Stomach (tissue), 9 donors: ENCODE measurements around the gene ZYX. TPM values are rescaled to one million over a fixed set of nuclear protein-coding genes. Genes with fewer than 3 reads are reported as not detected.

Experiments used
- DNase-seq, 2 donors: peaks; one replicate each; pipeline versions ENCODE4 v3.0.0 to v3.0.0-alpha.2; 2013 to 2019
- H3K27ac ChIP-seq, 5 donors: fragments of 200-600 bp in 4 of 5; sonication (generic) in 4 of 5; one replicate each; pipeline ENCODE4 v1.5.1; 2013 to 2019; ENCODE audit warnings: mild to moderate bottlenecking in 1 of 5, moderate library complexity in 1 of 5
- H3K27me3 ChIP-seq, 3 donors: fragments of 200-600 bp; sonication (generic); one replicate each; pipeline ENCODE4 v1.5.1; 2017 to 2019; ENCODE audit warnings: mixed run types in 1 of 3
- H3K36me3 ChIP-seq, 4 donors: fragments of 200-600 bp; sonication (generic); 1 replicate in 3 of 4; 2 replicates in 1 of 4; pipeline ENCODE4 v1.5.1; 2016 to 2019
- H3K4me1 ChIP-seq, 4 donors: fragments of 200-600 bp; sonication (generic); one replicate each; pipeline ENCODE4 v1.5.1; 2016 to 2019
- H3K4me3 ChIP-seq, 4 donors: fragments of 200-600 bp; sonication (generic) in 3 of 4; one replicate each; pipeline ENCODE4 v1.5.1; 2016 to 2019; ENCODE audit warnings: mild to moderate bottlenecking in 1 of 4
- H3K9me3 ChIP-seq, 4 donors: fragments of 200-600 bp; sonication (generic); one replicate each; pipeline ENCODE4 v1.5.1; 2016 to 2019
- CTCF ChIP-seq, 7 experiments: fragments of 450-650 bp in 4 of 7; fragments of 200-600 bp in 3 of 7; sonication (generic) in 3 of 7; IDR thresholded peaks; one replicate each; pipeline ENCODE4 v1.5.1; 2016 to 2019; ENCODE audit warnings: antibody characterized with exemption in 7 of 7, control low read depth in 2 of 7, mild to moderate bottlenecking in 1 of 7
- EP300 ChIP-seq: sonication (generic); formaldehyde crosslinking; IDR thresholded peaks from one replicate; pipeline ENCODE4 v1.6.1; 2017; ENCODE audit warnings: antibody characterized with exemption
- POLR2A ChIP-seq, 4 donors: fragments of 450-650 bp; IDR thresholded peaks; one replicate each; pipeline ENCODE4 v1.6.1; 2016; ENCODE audit warnings: antibody characterized with exemption in 4 of 4, control low read depth in 2 of 4, mild to moderate bottlenecking in 1 of 4, moderate library complexity in 1 of 4
- POLR2AphosphoS5 ChIP-seq, 3 donors: sonication (generic); formaldehyde crosslinking; IDR thresholded peaks; one replicate each; pipeline ENCODE4 v1.6.1; 2016; ENCODE audit warnings: antibody characterized with exemption in 3 of 3
- WGBS, 5 donors: extraction: QIAGEN DNeasy Blood & Tissue Kit in 3 of 5; methylation state at CpG; one replicate each; pipeline versions ENCODE4 v1.1.5 to v1.1.7; 2013 to 2018; 5-methylcytosine and 5-hydroxymethylcytosine counted together
- intact Hi-C: fragments of 100-400 bp; cut with DNase I; formaldehyde crosslinking; loops from one replicate; pipeline ENCODE4 v1.15.1; 2023; ENCODE audit warnings: low total_unique reads
- polyA plus RNA-seq, 3 donors: library from polyadenylated mRNA; stranded (reverse); fragments of 200-250 nt; gene quantifications; one replicate each; pipeline ENCODE4 v1.2.3, GENCODE V29; 2013
- total RNA-seq, 5 donors: library from RNA; depleted of rRNA; stranded (reverse); fragments of >200 nt; gene quantifications; one replicate each; pipeline versions ENCODE4 v1.1.0 to v1.2.3, GENCODE V29; 2014 to 2016
- donor health status: healthy with polysubstance abuse.
- donor health status: Bipolar disorder and iron deficiency.
- donor health status: healthy.

Gene ZYX
- total and polyA plus RNA-seq, 8 donors, result 20.6 to 102 (median 73.7) TPM

- no peak for TF ChIP-seq CTCF (IDR thresholded peaks at IDR 0.05)
- no peak for TF ChIP-seq POLR2AphosphoS5 (IDR thresholded peaks at IDR 0.05)
- no peak for TF ChIP-seq POLR2A (IDR thresholded peaks at IDR 0.05)
- no peak for TF ChIP-seq EP300
- no peak overlapping the region for H3K4me3 ChIP-seq
- DNase-seq, result no peak
- H3K9me3 ChIP-seq, result no peaks in the 10 kb centered on the region
- WGBS, 5 donors, result 62 to 73% (median 71%) methylated on average over 5 of the region's 5 CpGs
- H3K4me1 ChIP-seq, result no peaks in the 10 kb centered on the region
- no peak overlapping the region for H3K27ac ChIP-seq
- H3K27me3 ChIP-seq, result peaks cover 0 to 40% (median 0%) of the 10 kb centered on the region in 3 donors
- intact Hi-C loops, result no loop called here
- H3K36me3 ChIP-seq, result no peaks in the 10 kb centered on the region
Measured at GRCh38 chr7:143351060-143351459, 30.1 kb upstream of the ZYX start.

GRCh38 chr7:143351574-143351973 is 29.6 kb upstream of the ZYX start:
- H3K9me3 ChIP-seq, result no peaks in the 10 kb centered on the region
- H3K27me3 ChIP-seq, result peaks cover 0 to 36% (median 0%) of the 10 kb centered on the region in 3 donors
- intact Hi-C loops, result no loop called here
- DNase-seq, result no peak
- H3K27ac ChIP-seq, result no peak overlapping the region
- WGBS, 5 donors, result 84 to 93% (median 89%) methylated on average over 7 to 9 of the region's 9 CpGs
- H3K4me1 ChIP-seq, result no peaks in the 10 kb centered on the region
- no peaks in the 10 kb centered on the region for H3K36me3 ChIP-seq
- H3K4me3 ChIP-seq, result no peak overlapping the region
- no peak for TF ChIP-seq POLR2AphosphoS5 (IDR thresholded peaks at IDR 0.05)
- no peak for TF ChIP-seq POLR2A (IDR thresholded peaks at IDR 0.05)
- no peak for TF ChIP-seq CTCF (IDR thresholded peaks at IDR 0.05)
- TF ChIP-seq EP300, result no peak

- no peak overlapping the region for H3K27ac ChIP-seq
- intact Hi-C loops, result no loop called here
- H3K36me3 ChIP-seq, result no peaks in the 10 kb centered on the region
- H3K9me3 ChIP-seq, result no peaks in the 10 kb centered on the region
- H3K27me3 ChIP-seq, result peaks cover 0 to 36% (median 0%) of the 10 kb centered on the region in 3 donors
- WGBS, 5 donors, result 78 to 90% (median 82%) methylated on average over 11 of the region's 11 CpGs
- H3K4me1 ChIP-seq, result no peaks in the 10 kb centered on the region
- H3K4me3 ChIP-seq, result no peak overlapping the region
- no peak for DNase-seq
- TF ChIP-seq EP300, result no peak
- TF ChIP-seq POLR2AphosphoS5 (IDR thresholded peaks at IDR 0.05), result no peak
- TF ChIP-seq POLR2A (IDR thresholded peaks at IDR 0.05), result no peak
- TF ChIP-seq CTCF (IDR thresholded peaks at IDR 0.05), result no peak
Measured at GRCh38 chr7:143352531-143353002, 28.6 kb upstream of the ZYX start.

DNA sequence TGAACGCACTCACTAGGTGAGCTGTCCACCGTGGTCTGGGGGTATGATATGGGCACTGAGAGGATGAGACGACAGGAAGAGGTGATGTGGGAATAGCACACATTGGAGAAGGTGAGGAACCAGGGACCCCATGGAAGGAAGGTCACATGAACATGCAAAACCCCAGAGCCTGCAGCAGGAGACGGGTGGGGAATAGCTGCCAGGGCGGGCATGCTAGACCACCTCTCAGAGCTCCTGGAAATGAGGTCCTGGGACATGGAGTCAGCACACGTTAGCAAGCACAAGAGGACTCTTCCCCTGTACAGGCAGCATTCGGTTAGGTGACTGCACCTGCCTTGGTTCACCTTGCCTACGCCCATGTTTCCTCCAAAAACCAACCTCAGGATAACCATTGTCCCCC is 26.8 kb upstream of the ZYX start:
- no peaks in the 10 kb centered on the region for H3K9me3 ChIP-seq
- TF ChIP-seq CTCF (IDR thresholded peaks at IDR 0.05), result no peak
- no peaks in the 10 kb centered on the region for H3K4me1 ChIP-seq
- H3K36me3 ChIP-seq, result no peaks in the 10 kb centered on the region
- peaks cover 0 to 44% (median under 1%) of the 10 kb centered on the region in 3 donors for H3K27me3 ChIP-seq
- H3K27ac ChIP-seq, result no peak overlapping the region
- no peak overlapping the region for H3K4me3 ChIP-seq
- no peak for DNase-seq
- intact Hi-C loops, result no loop called here
- 87 to 94% (median 90%) methylated on average over 8 of the region's 8 CpGs for WGBS, 5 donors
